HL-60/S4 (cell line): ENCODE measurements around the gene ARCN1.
"Not testable (repeated sequence)": the region's sequence is repeated elsewhere in the genome, so short reads cannot be mapped to it uniquely, and the experiment has no call there.

Experiments used
- in situ Hi-C: fragments of 300-500 bp; cut with MboI; formaldehyde crosslinking; loops from 2 replicates; pipeline ENCODE4 v1.14.3; 2022; ENCODE audit warnings: low sequenced_read_pairs

ARCN1 gene

GRCh38 chr11:118544010-118544646 lies 28.1 kb upstream of the ARCN1 start:
- in situ Hi-C loops = no loop called here

GRCh38 chr11:118544647-118545010 lies 27.6 kb upstream of the ARCN1 start:
- in situ Hi-C loops = no loop called here

- in situ Hi-C loops = no loop called here
These were observed 26.7 kb upstream of the ARCN1 start for GRCh38 chr11:118545533-118545932.

- in situ Hi-C loops = no loop called here
These were observed 25.1 kb upstream of the ARCN1 start for GRCh38 chr11:118547132-118547531.

GRCh38 chr11:118552341-118552740 lies 19.9 kb upstream of the ARCN1 start:
- in situ Hi-C loops = no loop called here

GRCh38 chr11:118560806-118561205 lies 11.4 kb upstream of the ARCN1 start:
- in situ Hi-C loops = no loop called here

- in situ Hi-C loops = no loop called here
These were observed 7.2 kb upstream of the ARCN1 start for GRCh38 chr11:118565051-118565450.

GRCh38 chr11:118569670-118570069 lies 2.5 kb upstream of the ARCN1 start:
- in situ Hi-C loops = no loop called here

- in situ Hi-C loops = no loop called here
These were observed 1.4 kb upstream of the ARCN1 start for GRCh38 chr11:118570787-118571186.

GRCh38 chr11:118571701-118572060 lies 528 bp upstream of the ARCN1 start:
- in situ Hi-C loops = not testable (repeated sequence)

GRCh38 chr11:118572981-118573550 lies 857 bp downstream of the ARCN1 start:
- in situ Hi-C loops = no loop called here

GRCh38 chr11:118574636-118575035 lies 2.4 kb downstream of the ARCN1 start:
- in situ Hi-C loops = no loop called here

GRCh38 chr11:118577995-118578394 lies 5.8 kb downstream of the ARCN1 start:
- in situ Hi-C loops = not testable (repeated sequence)

- in situ Hi-C loops = no loop called here
These were observed 8.8 kb downstream of the ARCN1 start for GRCh38 chr11:118581057-118581456.

GRCh38 chr11:118587952-118588351 lies 15.7 kb downstream of the ARCN1 start:
- in situ Hi-C loops = no loop called here

GRCh38 chr11:118592616-118593367 lies 20.6 kb downstream of the ARCN1 start:
- in situ Hi-C loops = no loop called here

GRCh38 chr11:118594984-118595383 lies 22.8 kb downstream of the ARCN1 start:
- in situ Hi-C loops = not testable (repeated sequence)

- in situ Hi-C loops = no loop called here
These were observed 24.3 kb downstream of the ARCN1 start for GRCh38 chr11:118596224-118597146.

GRCh38 chr11:118597556-118597955 lies 25.3 kb downstream of the ARCN1 start:
- in situ Hi-C loops = no loop called here

GRCh38 chr11:118602331-118602730 lies 30.1 kb downstream of the ARCN1 start:
- in situ Hi-C loops = no loop called here

GRCh38 chr11:118603709-118604108 lies 31.5 kb downstream of the ARCN1 start:
- in situ Hi-C loops = not testable (repeated sequence)
